GM19240 (cell line): ENCODE data around the gene TRIM24.

Experiments used
- DNase-seq: peaks from one replicate; pipeline ENCODE4 v3.0.0; 2011; ENCODE audit warnings: low spot score; ENCODE audit not compliant: insufficient read length

The TRIM24 gene

GRCh38 chr7:138618933-138619332 is 158.9 kb downstream of the TRIM24 start:
- no peak for DNase-seq

DNA sequence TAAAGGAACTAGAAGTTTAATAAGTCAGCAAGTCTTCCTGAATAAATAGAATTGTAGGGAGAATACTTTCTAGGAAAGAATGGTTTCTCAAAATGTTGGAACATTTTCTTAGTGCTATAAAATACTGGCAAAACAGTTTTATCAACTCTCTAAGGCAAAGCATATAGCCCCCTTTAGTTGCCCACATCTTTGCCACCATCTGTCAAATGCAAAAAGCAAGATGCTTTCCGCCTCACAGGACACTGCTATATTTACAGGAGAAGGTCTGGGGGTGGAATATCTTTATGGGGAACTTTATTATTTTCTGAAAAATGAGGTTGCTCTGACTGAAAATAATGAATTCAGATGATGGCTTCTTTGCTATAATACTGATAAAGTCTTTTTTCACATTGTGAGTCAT is 162.8 kb downstream of the TRIM24 start:
- no peak for DNase-seq

DNA sequence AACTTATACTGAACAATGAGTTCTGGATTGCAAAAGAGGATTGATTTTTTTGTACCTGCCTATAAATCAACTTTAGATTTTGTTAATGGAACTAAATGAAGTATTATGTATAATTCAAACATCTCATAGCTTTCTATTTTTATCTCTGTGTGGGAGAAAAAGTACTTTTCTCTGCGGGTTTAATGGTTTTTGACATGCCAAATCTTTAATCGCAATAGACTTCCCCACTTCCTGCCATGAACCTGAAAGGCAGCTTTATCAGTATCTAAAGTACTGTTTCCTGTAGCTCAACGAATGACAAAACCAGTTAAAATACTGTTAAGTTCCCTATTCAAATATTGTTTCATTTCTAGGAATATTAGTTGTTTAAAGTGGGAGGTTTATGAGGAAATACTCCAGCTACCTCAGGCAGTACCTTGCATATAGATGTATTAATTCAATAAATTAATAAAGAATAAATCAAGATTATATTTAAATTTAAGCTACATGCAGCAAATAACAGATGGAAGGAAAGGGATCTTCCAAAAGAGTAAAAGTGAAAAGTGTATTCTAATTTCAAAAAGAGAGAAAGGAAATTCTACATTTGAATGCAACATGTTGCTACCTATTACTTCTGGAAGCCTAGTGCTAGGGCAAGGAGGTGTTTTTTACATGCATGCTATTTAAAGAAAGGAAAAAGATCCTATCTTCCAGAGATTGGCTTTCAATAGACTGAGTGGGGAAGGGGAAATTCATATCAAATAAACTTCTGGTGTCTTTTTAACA is 165.2 kb downstream of the TRIM24 start:
- DNase-seq = no peak

- DNase-seq = no peak
These were observed 165.8 kb downstream of the TRIM24 start for GRCh38 chr7:138625849-138626230.

DNA sequence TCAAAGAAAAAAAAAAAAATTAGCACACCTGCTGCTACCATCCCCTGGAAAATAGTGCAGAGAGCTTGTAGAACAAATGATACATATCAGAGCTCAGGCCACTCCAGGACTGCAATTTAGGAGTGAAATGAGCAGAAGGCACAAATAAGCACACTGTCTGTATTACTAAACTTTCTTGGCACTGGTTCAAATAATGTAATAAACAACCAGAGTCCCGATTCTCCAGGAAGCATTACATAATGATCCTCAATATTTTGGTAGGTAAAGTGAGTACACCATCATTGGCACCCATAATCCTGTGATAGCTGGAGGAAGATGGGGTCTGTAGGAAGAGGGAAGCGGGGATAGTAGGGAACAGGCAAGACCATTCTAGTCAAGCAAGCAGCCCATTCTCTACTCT is 166.8 kb downstream of the TRIM24 start:
- no peak for DNase-seq

DNA sequence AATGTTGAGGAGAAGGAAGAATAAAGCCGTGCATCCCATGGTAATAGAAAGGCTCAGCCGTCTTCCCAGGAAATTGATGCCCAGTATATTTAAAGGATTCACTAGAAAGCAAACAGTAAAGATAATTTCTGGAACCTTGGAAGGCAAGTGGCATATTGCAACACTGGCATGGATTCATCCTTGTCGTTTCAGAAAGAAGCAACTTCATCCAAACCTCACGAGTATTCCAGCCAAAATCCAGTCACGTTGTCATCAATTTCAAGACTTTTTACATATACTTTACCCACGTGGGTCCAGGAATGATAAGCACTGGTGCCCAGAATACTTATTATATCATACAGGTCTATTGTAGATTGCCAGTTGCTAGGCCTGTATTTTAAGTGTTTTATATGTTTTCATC is 167.3 kb downstream of the TRIM24 start:
- DNase-seq = no peak

- no peak for DNase-seq
These were observed 170.1 kb downstream of the TRIM24 start for GRCh38 chr7:138630059-138630610.

GRCh38 chr7:138632384-138632783 is 172.3 kb downstream of the TRIM24 start:
- DNase-seq = no peak

GRCh38 chr7:138632826-138633602 is 173.0 kb downstream of the TRIM24 start:
- DNase-seq = no peak
